ENCODE measurements around the gene RBM20.

Gene RBM20

GRCh38 chr10:110803239-110803749, 159.2 kb downstream of the RBM20 start:
- Histone ChIP-seq H3K27me3 (ENCODE audit: control insufficient read depth, insufficient read depth, low read length) (no peaks in the 10 kb centered on the region), H3K9me3 (ENCODE audit: control insufficient read depth, low read length) (no peaks in the 10 kb centered on the region), H3K27ac (peak overlapping the region; percentile 87)

DNA sequence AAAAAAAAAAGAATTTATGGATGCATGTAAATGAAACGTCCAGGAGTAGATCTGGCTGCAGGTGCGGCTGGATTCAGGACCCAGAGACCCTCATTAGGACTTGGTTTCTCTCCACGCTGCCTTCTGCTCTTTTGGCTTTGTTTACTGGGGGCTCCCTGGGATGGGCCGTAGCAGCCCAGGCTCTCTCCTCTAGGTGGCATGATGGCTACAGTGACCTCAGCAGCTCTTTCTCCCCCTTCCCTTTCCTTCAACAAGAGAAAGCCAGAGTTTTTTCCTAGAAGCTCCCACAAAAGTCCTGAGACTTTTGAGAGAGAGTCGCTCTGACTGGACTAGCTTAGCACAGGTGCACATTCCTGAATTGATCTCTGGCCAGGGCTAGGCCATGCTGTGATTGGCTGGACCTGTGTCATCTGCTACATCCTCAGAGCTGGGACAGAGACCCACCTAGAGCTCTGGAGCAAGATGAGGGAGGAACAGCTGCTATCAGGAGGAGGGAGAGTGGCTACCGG, 159.7 kb downstream of the RBM20 start:
- H2AFZ ChIP-seq, result peak overlapping the region; percentile 78
- peaks cover 56% of the 10 kb centered on the region for H3K4me1 ChIP-seq
- H3K79me2 ChIP-seq, result no peaks in the 10 kb centered on the region
- peak overlapping the region; percentile 87 for H3K27ac ChIP-seq
- H3K9me3 ChIP-seq (ENCODE audit: control insufficient read depth, low read length), result no peaks in the 10 kb centered on the region
- no peaks in the 10 kb centered on the region for H3K27me3 ChIP-seq (ENCODE audit: control insufficient read depth, insufficient read depth, low read length)
- peak overlapping the region; percentile 15 for H3K4me3 ChIP-seq (ENCODE audit: low read depth, low read length)
- peak overlapping the region; percentile 70 for H3K4me2 ChIP-seq (ENCODE audit: low read length)
- TF ChIP-seq, protein P1, sequence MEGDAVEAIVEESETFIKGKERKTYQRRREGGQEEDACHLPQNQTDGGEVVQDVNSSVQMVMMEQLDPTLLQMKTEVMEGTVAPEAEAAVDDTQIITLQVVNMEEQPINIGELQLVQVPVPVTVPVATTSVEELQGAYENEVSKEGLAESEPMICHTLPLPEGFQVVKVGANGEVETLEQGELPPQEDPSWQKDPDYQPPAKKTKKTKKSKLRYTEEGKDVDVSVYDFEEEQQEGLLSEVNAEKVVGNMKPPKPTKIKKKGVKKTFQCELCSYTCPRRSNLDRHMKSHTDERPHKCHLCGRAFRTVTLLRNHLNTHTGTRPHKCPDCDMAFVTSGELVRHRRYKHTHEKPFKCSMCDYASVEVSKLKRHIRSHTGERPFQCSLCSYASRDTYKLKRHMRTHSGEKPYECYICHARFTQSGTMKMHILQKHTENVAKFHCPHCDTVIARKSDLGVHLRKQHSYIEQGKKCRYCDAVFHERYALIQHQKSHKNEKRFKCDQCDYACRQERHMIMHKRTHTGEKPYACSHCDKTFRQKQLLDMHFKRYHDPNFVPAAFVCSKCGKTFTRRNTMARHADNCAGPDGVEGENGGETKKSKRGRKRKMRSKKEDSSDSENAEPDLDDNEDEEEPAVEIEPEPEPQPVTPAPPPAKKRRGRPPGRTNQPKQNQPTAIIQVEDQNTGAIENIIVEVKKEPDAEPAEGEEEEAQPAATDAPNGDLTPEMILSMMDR (IDR thresholded peaks at IDR 0.05), result peak; percentile 70
- H3K36me3 ChIP-seq (ENCODE audit: control insufficient read depth, insufficient read depth, low read length), result no peaks in the 10 kb centered on the region
- H3K9ac ChIP-seq, result no peak overlapping the region

More at GRCh38 chr10:110803239-110803749, 159.2 kb downstream of the RBM20 start:
- Histone ChIP-seq H2AFZ (peak overlapping the region; percentile 6), H3K4me1 (peaks cover 50% of the 10 kb centered on the region), H3K79me2 (no peaks in the 10 kb centered on the region), H3K4me2 (ENCODE audit: low read length) (peak overlapping the region; percentile 70), H3K9ac (no peak overlapping the region), H3K4me3 (ENCODE audit: low read depth, low read length) (peak overlapping the region; percentile 25), H3K36me3 (ENCODE audit: control insufficient read depth, insufficient read depth, low read length) (no peaks in the 10 kb centered on the region)
- TF ChIP-seq, protein P1 (IDR thresholded peaks at IDR 0.05), result no peak

GRCh38 chr10:110804376-110804775, 160.2 kb downstream of the RBM20 start:
- Histone ChIP-seq H3K9me3 (ENCODE audit: control insufficient read depth, low read length) (no peaks in the 10 kb centered on the region), H3K4me2 (ENCODE audit: low read length) (peak overlapping the region; percentile 70), H3K27ac (peak overlapping the region; percentile 87), H3K9ac (no peak overlapping the region), H3K4me1 (peaks cover 56% of the 10 kb centered on the region), H3K36me3 (ENCODE audit: control insufficient read depth, insufficient read depth, low read length) (no peaks in the 10 kb centered on the region), H3K27me3 (ENCODE audit: control insufficient read depth, insufficient read depth, low read length) (no peaks in the 10 kb centered on the region), H2AFZ (peak overlapping the region; percentile 78), H3K79me2 (no peaks in the 10 kb centered on the region), H3K4me3 (ENCODE audit: low read depth, low read length) (peak overlapping the region; percentile 15)
- TF ChIP-seq, protein P1 (IDR thresholded peaks at IDR 0.05), result no peak

DNA sequence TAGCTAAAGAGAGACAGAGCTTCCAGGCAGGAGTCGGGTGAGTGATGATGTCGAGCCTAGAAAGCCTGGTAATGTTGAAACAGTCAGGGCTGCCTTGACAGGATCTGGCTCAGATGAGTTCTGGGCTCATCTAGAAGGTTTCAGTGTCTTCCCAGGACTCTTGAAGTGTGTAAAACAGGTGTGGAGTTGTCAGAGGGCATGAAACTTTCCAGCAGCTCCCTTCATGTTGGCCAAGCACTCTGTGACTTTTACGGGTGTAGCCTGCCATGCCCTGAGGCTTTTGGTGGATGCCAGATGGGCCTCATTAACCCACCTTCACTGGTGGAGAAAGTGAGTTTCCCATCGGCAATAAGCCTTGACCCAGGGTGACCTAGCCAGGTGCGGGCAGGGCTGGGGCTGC, 161.2 kb downstream of the RBM20 start:
- Histone ChIP-seq H3K4me1 (peaks cover 58% of the 10 kb centered on the region), H3K9me3 (ENCODE audit: control insufficient read depth, low read length) (no peaks in the 10 kb centered on the region), H3K27ac (peak overlapping the region; percentile 40), H3K9ac (no peak overlapping the region), H3K36me3 (ENCODE audit: control insufficient read depth, insufficient read depth, low read length) (no peaks in the 10 kb centered on the region), H2AFZ (peak overlapping the region; percentile 24), H3K4me3 (ENCODE audit: low read depth, low read length) (no peak overlapping the region), H3K79me2 (no peaks in the 10 kb centered on the region), H3K4me2 (ENCODE audit: low read length) (peak overlapping the region; percentile 27), H3K27me3 (ENCODE audit: control insufficient read depth, insufficient read depth, low read length) (no peaks in the 10 kb centered on the region)
- TF ChIP-seq, protein P1 (IDR thresholded peaks at IDR 0.05), result no peak

DNA sequence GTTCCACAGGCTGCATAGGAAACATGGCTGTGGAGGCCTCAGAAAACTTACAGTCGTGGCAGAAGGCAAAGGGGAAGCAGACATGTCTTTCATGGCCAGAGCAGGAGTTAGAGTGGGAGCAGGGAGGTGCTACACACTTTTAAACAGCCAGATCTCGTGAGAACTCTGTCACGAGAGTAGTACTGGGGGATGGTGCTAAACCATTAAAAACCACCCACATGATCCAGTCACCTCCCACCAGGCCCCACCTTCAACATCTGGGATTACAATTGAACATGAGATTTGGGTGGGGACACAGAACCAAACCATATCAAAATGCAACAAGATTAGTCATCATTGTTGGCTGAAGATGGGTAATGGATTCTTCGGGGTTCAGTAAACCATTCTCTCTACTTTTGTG, 162.2 kb downstream of the RBM20 start:
- H3K27ac ChIP-seq, result no peak overlapping the region
- no peaks in the 10 kb centered on the region for H3K36me3 ChIP-seq (ENCODE audit: control insufficient read depth, insufficient read depth, low read length)
- H3K27me3 ChIP-seq (ENCODE audit: control insufficient read depth, insufficient read depth, low read length), result no peaks in the 10 kb centered on the region
- H3K4me3 ChIP-seq (ENCODE audit: low read depth, low read length), result no peak overlapping the region
- peaks cover 58% of the 10 kb centered on the region for H3K4me1 ChIP-seq
- TF ChIP-seq, protein P1 (IDR thresholded peaks at IDR 0.05), result no peak
- H3K4me2 ChIP-seq (ENCODE audit: low read length), result no peak overlapping the region
- no peak overlapping the region for H3K9ac ChIP-seq
- H3K79me2 ChIP-seq, result no peaks in the 10 kb centered on the region
- H3K9me3 ChIP-seq (ENCODE audit: control insufficient read depth, low read length), result no peaks in the 10 kb centered on the region
- H2AFZ ChIP-seq, result no peak overlapping the region

All from parathyroid adenoma (tissue), 2 donors.